GM19455 (cell line): ENCODE data around the gene PREB.

ENCODE experiments used
- ATAC-seq: cut with Tn5 transposase; IDR thresholded peaks from one replicate; pipeline ENCODE4 v1.9.1; 2021; ENCODE audit not compliant: unreplicated experiment

PREB gene

GRCh38 chr2:27152796-27153464 is 18.5 kb upstream of the PREB start:
- no peak for ATAC-seq

GRCh38 chr2:27152102-27152795 is 17.8 kb upstream of the PREB start:
- no peak for ATAC-seq

GRCh38 chr2:27150639-27151230 is 16.3 kb upstream of the PREB start:
- ATAC-seq: no peak

GRCh38 chr2:27149570-27150405 is 15.4 kb upstream of the PREB start:
- no peak for ATAC-seq

- ATAC-seq: no peak
Measured at GRCh38 chr2:27148801-27149439, 14.5 kb upstream of the PREB start, which contains the start of gene TCF23. Gene TCF23, plus strand, starts transcription at chr2:27149004. Its CDS starts 130 bp downstream, at chr2:27149134.

GRCh38 chr2:27147935-27148334 is 13.5 kb upstream of the PREB start:
- ATAC-seq: no peak

GRCh38 chr2:27145682-27146081 is 11.2 kb upstream of the PREB start:
- ATAC-seq: no peak

GRCh38 chr2:27143285-27143684 is 8.8 kb upstream of the PREB start:
- ATAC-seq: no peak

- ATAC-seq: no peak
Measured at GRCh38 chr2:27139310-27139709, 4.9 kb upstream of the PREB start, which contains the start of gene PRR30. Gene PRR30, minus strand, starts transcription at chr2:27139410. Its CDS starts 1,081 bp downstream, at chr2:27138329.

GRCh38 chr2:27138111-27138510 is 3.7 kb upstream of the PREB start:
- ATAC-seq: no peak

GRCh38 chr2:27137322-27137935 is 3.0 kb upstream of the PREB start:
- ATAC-seq: no peak

- no peak for ATAC-seq
Measured at GRCh38 chr2:27136751-27137150, 2.3 kb upstream of the PREB start.

GRCh38 chr2:27135478-27135955 is 1.1 kb upstream of the PREB start:
- ATAC-seq: no peak

- ATAC-seq: no peak
Measured at GRCh38 chr2:27134781-27135477, 493 bp upstream of the PREB start.

GRCh38 chr2:27133195-27133875 is 1.1 kb downstream of the PREB start:
- no peak for ATAC-seq

GRCh38 chr2:27131429-27131828 is 3.0 kb downstream of the PREB start:
- ATAC-seq: no peak

GRCh38 chr2:27130396-27130795 is 4.0 kb downstream of the PREB start:
- no peak for ATAC-seq

- ATAC-seq: no peak
Measured at GRCh38 chr2:27128668-27129571, 5.5 kb downstream of the PREB start.
